BLaER1 (cell line): ENCODE results near the gene TCF15.

Source experiments
- H3K27ac ChIP-seq: shearing (Covaris generic); formaldehyde crosslinking; 2 replicates; pipeline ENCODE4 v1.8.1; 2022
- H3K27me3 ChIP-seq: shearing (Covaris generic); formaldehyde crosslinking; 2 replicates; pipeline ENCODE4 v1.8.1; 2022
- H3K36me3 ChIP-seq: shearing (Covaris generic); formaldehyde crosslinking; 2 replicates; pipeline ENCODE4 v1.8.1; 2022
- H3K4me1 ChIP-seq: shearing (Covaris generic); formaldehyde crosslinking; 2 replicates; pipeline ENCODE4 v1.8.1; 2022
- H3K4me2 ChIP-seq: shearing (Covaris generic); formaldehyde crosslinking; 2 replicates; pipeline ENCODE4 v1.8.1; 2022
- H3K4me3 ChIP-seq: shearing (Covaris generic); formaldehyde crosslinking; 2 replicates; pipeline ENCODE4 v1.8.1; 2022
- H3K9ac ChIP-seq: shearing (Covaris generic); formaldehyde crosslinking; 2 replicates; pipeline ENCODE4 v1.8.1; 2022
- H3K9me3 ChIP-seq: shearing (Covaris generic); formaldehyde crosslinking; 2 replicates; pipeline ENCODE4 v1.8.1; 2022
- H4K20me1 ChIP-seq: shearing (Covaris generic); formaldehyde crosslinking; 2 replicates; pipeline ENCODE4 v1.8.1; 2022
- Cebpa-rat ChIP-seq: shearing (Covaris generic); IDR thresholded peaks from 2 replicates; pipeline ENCODE4 v1.8.1; 2022

TCF15 gene

DNA sequence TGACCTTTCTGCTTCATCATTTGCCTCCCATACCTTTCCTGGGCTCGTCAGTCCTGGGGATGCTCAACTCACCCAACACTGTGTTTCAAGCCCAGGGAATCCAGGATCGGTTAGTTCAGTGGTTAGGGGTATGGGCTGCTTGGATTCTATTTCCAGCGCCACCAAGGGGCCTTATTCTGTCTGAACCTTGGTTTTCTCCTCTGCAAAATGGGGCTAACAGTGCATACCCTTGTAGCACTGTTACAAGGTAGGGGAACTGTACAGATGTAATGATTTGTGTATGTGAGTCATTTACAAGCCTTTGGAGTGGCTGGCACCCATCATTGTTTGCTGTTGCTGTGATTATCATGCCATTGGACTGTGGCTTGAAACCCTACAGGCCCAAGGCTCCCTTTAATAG is 52.0 kb downstream of the TCF15 start:
- H3K9ac ChIP-seq = no peak overlapping the region

GRCh38 chr20:556984-557383 is 53.1 kb downstream of the TCF15 start:
- no peak overlapping the region for H3K4me2 ChIP-seq
- no peaks in the 10 kb centered on the region for H3K9me3 ChIP-seq
- no peak overlapping the region for H3K9ac ChIP-seq
- no peak overlapping the region for H3K27ac ChIP-seq
- no peaks in the 10 kb centered on the region for H3K27me3 ChIP-seq
- no peak for TF ChIP-seq Cebpa-rat
- H3K4me3 ChIP-seq = no peak overlapping the region
- no peaks in the 10 kb centered on the region for H3K36me3 ChIP-seq
- H4K20me1 ChIP-seq = no peaks in the 10 kb centered on the region
- H3K4me1 ChIP-seq = no peaks in the 10 kb centered on the region

More for the DNA sequence above, 52.0 kb downstream of the TCF15 start:
- H3K27ac ChIP-seq = no peak overlapping the region
- no peaks in the 10 kb centered on the region for H4K20me1 ChIP-seq
- TF ChIP-seq Cebpa-rat = no peak
- no peaks in the 10 kb centered on the region for H3K36me3 ChIP-seq
- no peaks in the 10 kb centered on the region for H3K27me3 ChIP-seq
- no peak overlapping the region for H3K4me3 ChIP-seq
- no peaks in the 10 kb centered on the region for H3K9me3 ChIP-seq
- H3K4me1 ChIP-seq = peaks cover 3% of the 10 kb centered on the region; the same call in 1 of the 2 replicates
- no peak overlapping the region for H3K4me2 ChIP-seq

DNA sequence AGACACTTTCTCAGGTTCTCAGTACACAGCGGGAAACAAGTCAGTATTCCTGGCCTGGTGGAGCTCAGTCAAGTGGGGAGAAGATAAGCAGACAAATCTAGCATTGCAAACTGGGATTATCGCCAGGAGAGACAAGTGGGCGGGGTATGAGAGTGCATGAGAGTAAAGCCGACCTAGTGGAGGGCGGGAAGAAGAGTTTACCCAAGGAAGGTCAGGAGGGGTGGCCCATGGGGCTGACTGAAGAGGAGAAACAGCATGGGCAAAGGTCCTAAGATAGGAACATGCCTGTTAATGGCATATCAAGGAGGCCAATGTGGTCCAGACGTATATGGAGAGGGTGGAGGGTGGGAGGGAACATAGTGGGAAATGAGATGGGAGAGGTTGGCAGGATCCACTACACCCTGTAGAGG is 54.1 kb downstream of the TCF15 start:
- Histone ChIP-seq H3K36me3 (no peaks in the 10 kb centered on the region), H3K9ac (no peak overlapping the region), H3K4me3 (no peak overlapping the region), H3K9me3 (no peaks in the 10 kb centered on the region), H3K4me2 (no peak overlapping the region), H3K27me3 (no peaks in the 10 kb centered on the region), H4K20me1 (no peaks in the 10 kb centered on the region), H3K27ac (no peak overlapping the region), H3K4me1 (no peaks in the 10 kb centered on the region)
- no peak for TF ChIP-seq Cebpa-rat
